ENCODE results near the gene ACTR1B.
A peak's percentile ranks its signal among the peaks of the same experiment; 100 is the strongest.

Gene ACTR1B

GRCh38 chr2:97653473-97653872 lies 10.4 kb downstream of the ACTR1B start:
- Histone ChIP-seq H3K27me3 (ENCODE audit: insufficient read depth, low read length, poor library complexity, severe bottlenecking) (no peaks in the 10 kb centered on the region), H3K9me3 (ENCODE audit: insufficient read depth, low read depth, low read length) (no peaks in the 10 kb centered on the region), H3K9me2 (replicated peaks; ENCODE audit: low read depth, low read length) (no peaks in the 10 kb centered on the region), H3K79me2 (ENCODE audit: insufficient read depth, low read length) (0 out of 2 replicates have a peak, but pooled peaks cover 1% of the 10 kb centered on the region), H3K36me3 (ENCODE audit: insufficient read depth, low read length) (peaks cover 19% of the 10 kb centered on the region; the same call in 1 of the 2 replicates), H3K4me3 (ENCODE audit: low read length, poor library complexity, severe bottlenecking) (no peak overlapping the region), H3K9ac (ENCODE audit: low read depth, low read length, poor library complexity, severe bottlenecking) (no peak overlapping the region), H3F3A (ENCODE audit: low read depth) (no peaks in the 10 kb centered on the region), H3K4me1 (ENCODE audit: insufficient read depth, low read length, poor library complexity, severe bottlenecking) (no peaks in the 10 kb centered on the region), H3K4me2 (ENCODE audit: low read depth, low read length, poor library complexity, severe bottlenecking) (no peak overlapping the region), H4K20me1 (ENCODE audit: insufficient read depth, low read length, poor library complexity, severe bottlenecking) (no peaks in the 10 kb centered on the region), H2AFZ (ENCODE audit: low read length) (no peak overlapping the region)
- TF ChIP-seq CTCF (conservative IDR thresholded peaks at IDR 0.05; ENCODE audit: low read length) (no peak), EZH2phosphoT487 (IDR thresholded peaks at IDR 0.05; ENCODE audit: borderline replicate concordance) (no peak)

- peaks cover 11% of the 10 kb centered on the region for H3K4me1 ChIP-seq (ENCODE audit: insufficient read depth, low read length, poor library complexity, severe bottlenecking)
- H3K4me2 ChIP-seq (ENCODE audit: low read depth, low read length, poor library complexity, severe bottlenecking): no peak overlapping the region
- H3F3A ChIP-seq (ENCODE audit: low read depth): no peaks in the 10 kb centered on the region
- H3K9me2 ChIP-seq (replicated peaks; ENCODE audit: low read depth, low read length): no peaks in the 10 kb centered on the region
- no peaks in the 10 kb centered on the region for H3K27me3 ChIP-seq (ENCODE audit: insufficient read depth, low read length, poor library complexity, severe bottlenecking)
- H3K4me3 ChIP-seq (ENCODE audit: low read length, poor library complexity, severe bottlenecking): no peak overlapping the region
- H3K9me3 ChIP-seq (ENCODE audit: insufficient read depth, low read depth, low read length): no peaks in the 10 kb centered on the region
- H4K20me1 ChIP-seq (ENCODE audit: insufficient read depth, low read length, poor library complexity, severe bottlenecking): peaks cover 15% of the 10 kb centered on the region
- TF ChIP-seq EZH2phosphoT487 (IDR thresholded peaks at IDR 0.05; ENCODE audit: borderline replicate concordance) (no peak), CTCF (conservative IDR thresholded peaks at IDR 0.05; ENCODE audit: low read length) (no peak)
- peaks cover 25% of the 10 kb centered on the region for H3K79me2 ChIP-seq (ENCODE audit: insufficient read depth, low read length)
- H2AFZ ChIP-seq (ENCODE audit: low read length): no peak overlapping the region
- peaks cover 16% of the 10 kb centered on the region; the same call in 1 of the 2 replicates for H3K36me3 ChIP-seq (ENCODE audit: insufficient read depth, low read length)
- no peak overlapping the region for H3K9ac ChIP-seq (ENCODE audit: low read depth, low read length, poor library complexity, severe bottlenecking)
Measured at GRCh38 chr2:97651114-97651513, 12.7 kb downstream of the ACTR1B start.

- peak overlapping the region; percentile 75 for H3K4me2 ChIP-seq (ENCODE audit: low read depth, low read length, poor library complexity, severe bottlenecking)
- H2AFZ ChIP-seq (ENCODE audit: low read length): no peak overlapping the region
- H3K27me3 ChIP-seq (ENCODE audit: insufficient read depth, low read length, poor library complexity, severe bottlenecking): no peaks in the 10 kb centered on the region
- H3K9ac ChIP-seq (ENCODE audit: low read depth, low read length, poor library complexity, severe bottlenecking): peak overlapping the region; percentile 95
- H3K4me3 ChIP-seq (ENCODE audit: low read length, poor library complexity, severe bottlenecking): peak overlapping the region; percentile 80
- H3F3A ChIP-seq (ENCODE audit: low read depth): no peaks in the 10 kb centered on the region
- H3K79me2 ChIP-seq (ENCODE audit: insufficient read depth, low read length): peaks cover 27% of the 10 kb centered on the region
- TF ChIP-seq EZH2phosphoT487 (IDR thresholded peaks at IDR 0.05; ENCODE audit: borderline replicate concordance): no peak
- TF ChIP-seq CTCF (conservative IDR thresholded peaks at IDR 0.05; ENCODE audit: low read length): no peak
- H4K20me1 ChIP-seq (ENCODE audit: insufficient read depth, low read length, poor library complexity, severe bottlenecking): peaks cover 15% of the 10 kb centered on the region
- peaks cover 20% of the 10 kb centered on the region for H3K4me1 ChIP-seq (ENCODE audit: insufficient read depth, low read length, poor library complexity, severe bottlenecking)
- H3K9me2 ChIP-seq (replicated peaks; ENCODE audit: low read depth, low read length): no peaks in the 10 kb centered on the region
- peaks cover 16% of the 10 kb centered on the region; the same call in 1 of the 2 replicates for H3K36me3 ChIP-seq (ENCODE audit: insufficient read depth, low read length)
- H3K9me3 ChIP-seq (ENCODE audit: insufficient read depth, low read depth, low read length): no peaks in the 10 kb centered on the region
Measured at GRCh38 chr2:97646977-97647376, 16.9 kb downstream of the ACTR1B start.

Measured in Loucy (cell line).